NCI-H187 (cell line): ENCODE measurements around the gene PDXK.

Experiments used
- DNase-seq, 2 experiments: peaks; one replicate each; lab custom pipeline; 2025; lab: John Stamatoyannopoulos, UW

PDXK gene

DNA sequence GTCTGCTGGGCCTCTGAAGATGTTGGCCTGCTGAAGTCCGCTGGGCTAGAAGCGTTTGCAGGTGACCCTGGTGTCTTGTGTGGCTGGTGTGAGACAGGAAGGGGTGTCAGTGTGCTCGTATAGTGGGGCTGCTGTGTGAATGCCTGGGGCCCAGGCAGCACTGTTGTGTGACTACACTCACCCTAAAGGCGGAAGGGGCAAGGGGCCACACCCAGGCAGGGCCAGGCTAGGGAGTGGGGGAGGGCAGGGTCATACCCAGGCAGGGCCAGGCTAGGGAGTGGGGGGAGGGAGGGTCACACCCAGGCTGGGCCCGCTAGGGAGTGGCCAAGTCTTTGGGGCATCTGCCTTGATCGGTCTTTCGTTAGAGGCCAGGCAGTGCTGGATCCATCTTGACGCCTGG is 25.0 kb downstream of the PDXK start:
- no peak for DNase-seq

DNA sequence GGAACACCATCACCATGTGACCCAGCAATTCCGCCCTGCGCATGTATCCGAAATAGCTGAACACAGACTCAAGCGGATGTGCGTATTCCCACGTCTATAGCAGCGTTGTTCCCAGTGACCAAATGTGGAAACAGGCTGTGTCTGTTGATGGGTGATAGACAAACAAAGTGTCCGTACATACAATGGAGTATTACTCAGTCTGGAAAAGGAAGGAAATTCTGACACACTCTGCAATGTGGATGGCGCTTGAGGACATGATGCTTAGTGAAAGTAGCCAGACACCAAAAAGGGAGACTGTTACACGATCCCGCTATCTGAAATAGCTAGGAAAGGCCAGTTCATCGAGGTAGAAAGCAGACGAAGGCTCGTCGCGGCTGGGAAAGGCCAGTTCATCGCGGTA is 25.8 kb downstream of the PDXK start:
- DNase-seq: no peak

DNA sequence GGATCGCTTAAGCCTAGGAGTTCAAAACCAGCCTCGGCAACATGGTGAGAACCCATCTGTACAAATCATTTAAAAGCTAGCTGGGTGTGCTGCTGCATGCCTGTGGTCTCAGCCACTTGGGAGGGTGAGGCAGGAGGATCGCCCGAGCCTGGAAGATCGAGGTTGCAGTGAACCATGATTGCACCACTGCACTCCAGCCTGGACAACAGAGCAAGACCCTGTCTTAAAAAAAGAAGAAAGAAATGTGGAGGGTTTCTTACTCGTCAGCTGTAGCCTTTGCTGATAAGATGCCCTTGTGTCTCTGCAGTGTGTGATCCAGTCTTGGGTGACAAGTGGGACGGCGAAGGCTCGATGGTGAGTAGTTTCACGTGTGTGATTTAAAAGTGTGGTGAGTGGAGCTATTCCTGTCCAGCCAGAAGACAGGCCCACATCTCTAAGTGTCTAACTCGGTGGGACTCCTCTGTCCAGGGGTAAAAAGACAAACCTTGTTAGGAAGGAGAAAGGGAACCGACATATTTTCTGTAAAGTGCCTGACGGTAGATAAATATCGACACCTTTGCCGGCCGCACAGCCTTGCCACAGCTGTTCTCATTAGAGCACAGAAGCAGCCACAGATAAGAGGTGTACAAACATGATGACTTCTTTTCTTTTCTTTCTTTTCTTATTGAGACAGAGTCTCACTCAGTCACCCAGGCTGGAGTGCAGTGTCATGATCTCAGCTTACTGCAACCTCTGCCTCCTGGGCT is 27.0 kb downstream of the PDXK start:
- DNase-seq: no peak

DNA sequence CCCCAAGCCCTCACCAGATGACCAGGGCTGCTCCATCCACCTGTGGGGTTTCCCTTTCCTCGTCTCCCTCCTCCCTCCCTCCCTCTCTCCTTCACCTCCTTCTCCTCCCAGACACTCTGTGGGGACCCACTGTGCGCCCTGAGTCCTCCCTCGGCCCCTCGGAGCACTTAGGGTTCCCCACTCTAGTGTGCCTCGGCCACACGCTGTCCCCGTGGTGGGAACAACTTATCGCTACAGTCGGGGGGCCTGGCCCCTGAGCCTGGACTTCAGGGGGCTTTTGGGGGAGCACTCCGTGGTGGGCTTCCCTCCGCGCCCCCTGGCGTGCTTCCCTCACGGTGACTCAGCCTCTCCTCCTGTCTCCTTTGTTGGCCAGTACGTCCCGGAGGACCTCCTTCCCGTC is 29.7 kb downstream of the PDXK start:
- DNase-seq: no peak

DNA sequence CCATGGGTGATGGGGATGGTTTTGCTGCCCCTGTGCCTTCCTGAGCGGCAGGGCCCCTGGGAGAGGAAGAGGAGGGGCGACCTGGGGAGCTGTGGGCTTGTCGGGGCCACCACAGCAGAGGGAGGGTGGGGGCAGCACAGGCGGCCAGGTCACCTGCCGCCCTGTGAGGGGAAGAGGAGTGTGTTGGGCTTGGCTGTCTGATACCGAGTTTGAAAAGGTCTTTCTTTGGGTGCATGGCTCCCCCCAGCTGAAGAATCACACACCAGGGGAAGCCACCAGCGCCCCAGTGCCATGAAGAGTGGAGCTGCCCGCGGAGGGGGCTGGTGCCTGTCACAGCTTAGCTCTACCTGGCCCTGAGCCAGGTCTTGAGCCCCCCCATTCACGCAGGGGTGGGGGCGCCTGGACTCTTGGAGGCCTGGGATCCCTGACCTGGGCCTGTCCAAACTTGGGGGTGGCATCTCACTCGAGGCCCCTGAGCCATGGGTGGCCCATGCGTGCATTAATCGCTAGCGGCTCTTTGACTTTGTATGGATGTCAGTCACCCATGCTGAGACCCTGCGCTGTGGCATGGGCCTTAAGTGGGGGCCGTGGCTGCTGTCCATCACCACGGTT is 30.8 kb downstream of the PDXK start:
- DNase-seq: no peak

DNA sequence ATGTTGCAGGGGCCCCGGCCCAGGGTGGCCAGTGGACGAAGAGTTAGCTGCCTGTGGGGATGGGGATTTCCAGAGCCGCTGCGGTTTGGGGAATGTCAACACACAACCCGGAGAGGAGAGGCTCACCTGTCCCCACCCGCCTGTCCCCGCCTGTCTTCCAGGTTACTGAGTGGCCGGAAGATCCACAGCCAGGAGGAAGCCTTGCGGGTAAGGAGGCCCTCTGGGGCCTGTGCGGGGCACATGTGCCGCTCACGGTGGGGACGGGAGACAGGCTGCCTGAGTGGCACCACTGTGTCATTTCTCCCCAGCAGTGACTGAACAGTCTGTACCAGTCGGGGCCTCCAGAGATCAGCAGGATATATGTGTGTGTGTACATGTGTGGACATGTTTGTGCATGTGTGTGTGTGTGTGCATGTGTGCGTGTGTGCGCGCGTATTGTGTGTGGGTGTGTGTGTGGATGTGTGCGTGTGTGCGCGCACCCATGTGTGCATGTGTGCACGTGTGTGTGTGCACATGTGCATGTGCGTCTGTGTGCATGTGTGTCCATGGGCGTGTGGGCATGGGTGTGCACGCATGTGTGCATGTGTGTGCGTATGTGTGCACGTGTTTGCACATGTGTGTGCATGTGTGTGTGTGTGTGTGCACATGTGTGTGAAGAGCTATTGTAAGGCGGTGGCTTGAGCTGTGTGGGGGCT is 31.6 kb downstream of the PDXK start:
- no peak for DNase-seq

DNA sequence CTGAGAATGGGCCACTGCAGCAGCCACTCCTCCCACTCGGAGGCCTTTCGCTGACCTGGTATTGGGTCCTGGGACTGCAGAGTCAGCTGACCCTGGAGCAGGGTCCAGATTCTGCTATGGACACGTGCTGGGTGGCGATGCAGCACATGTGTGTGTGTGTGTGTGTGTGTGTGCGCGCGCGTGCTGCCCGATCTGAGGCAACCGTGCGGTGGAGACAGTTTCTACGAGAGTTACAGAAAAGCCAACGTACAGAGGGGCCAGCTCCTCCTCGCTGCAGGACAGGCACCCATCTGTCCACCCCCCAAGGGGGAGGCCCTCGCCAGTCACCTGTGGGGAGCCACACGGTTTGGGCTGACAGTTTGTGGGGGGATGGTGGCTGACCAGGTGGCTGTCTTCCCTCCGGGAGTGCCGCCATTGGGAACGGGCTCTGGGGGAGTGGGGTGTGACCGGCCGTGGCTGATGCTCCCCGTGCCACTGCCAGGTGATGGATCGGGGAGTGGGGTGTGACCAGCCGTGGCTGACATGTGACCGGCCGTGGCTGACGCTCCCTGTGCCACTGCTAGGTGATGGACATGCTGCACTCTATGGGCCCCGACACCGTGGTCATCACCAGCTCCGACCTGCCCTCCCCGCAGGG is 33.1 kb downstream of the PDXK start:
- DNase-seq: no peak

DNA sequence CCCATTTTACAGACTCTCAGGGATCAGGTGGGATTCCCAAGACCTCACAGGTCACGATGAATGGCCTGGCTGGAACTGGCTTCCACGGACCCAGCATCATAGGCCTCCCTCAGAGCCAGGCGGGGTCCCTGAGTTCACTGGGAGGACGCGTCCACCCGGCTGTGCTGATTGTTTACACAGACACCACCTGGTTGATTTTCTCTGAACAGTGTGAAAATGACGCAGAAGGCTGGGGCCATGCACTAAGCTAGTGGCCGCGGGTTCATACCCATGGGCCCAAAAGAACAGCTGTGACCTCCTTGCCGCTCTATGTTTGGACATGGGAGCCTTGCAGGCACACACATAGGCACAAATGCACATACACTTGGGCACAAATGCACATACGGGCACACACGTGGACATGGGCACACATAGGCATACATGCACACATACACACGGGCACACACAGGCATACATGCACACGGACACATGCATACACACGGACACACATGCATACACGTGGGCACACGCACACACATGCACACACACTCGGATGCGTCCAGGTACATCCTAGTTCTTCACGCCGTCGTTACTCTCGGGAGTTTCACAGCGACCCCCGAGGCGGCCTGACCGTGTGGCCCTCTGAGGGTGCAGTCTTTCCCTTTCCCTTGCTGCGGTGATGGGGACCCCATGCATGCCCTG is 34.0 kb downstream of the PDXK start:
- DNase-seq: no peak

DNA sequence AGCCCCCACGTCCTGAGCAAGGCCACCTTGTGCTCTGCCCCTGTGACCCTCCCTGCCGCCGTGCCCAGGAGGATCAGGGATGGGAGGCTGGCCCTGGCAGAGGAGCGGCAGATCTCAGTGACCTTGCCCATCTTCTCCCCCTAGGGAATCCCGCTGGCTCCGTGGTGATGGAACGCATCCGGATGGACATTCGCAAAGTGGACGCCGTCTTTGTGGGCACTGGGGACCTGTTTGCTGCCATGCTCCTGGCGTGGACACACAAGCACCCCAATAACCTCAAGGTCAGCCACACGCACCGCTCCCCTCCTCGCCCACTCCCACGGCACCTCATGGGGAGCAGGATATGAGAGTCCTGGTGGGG is 34.5 kb downstream of the PDXK start:
- no peak for DNase-seq

DNA sequence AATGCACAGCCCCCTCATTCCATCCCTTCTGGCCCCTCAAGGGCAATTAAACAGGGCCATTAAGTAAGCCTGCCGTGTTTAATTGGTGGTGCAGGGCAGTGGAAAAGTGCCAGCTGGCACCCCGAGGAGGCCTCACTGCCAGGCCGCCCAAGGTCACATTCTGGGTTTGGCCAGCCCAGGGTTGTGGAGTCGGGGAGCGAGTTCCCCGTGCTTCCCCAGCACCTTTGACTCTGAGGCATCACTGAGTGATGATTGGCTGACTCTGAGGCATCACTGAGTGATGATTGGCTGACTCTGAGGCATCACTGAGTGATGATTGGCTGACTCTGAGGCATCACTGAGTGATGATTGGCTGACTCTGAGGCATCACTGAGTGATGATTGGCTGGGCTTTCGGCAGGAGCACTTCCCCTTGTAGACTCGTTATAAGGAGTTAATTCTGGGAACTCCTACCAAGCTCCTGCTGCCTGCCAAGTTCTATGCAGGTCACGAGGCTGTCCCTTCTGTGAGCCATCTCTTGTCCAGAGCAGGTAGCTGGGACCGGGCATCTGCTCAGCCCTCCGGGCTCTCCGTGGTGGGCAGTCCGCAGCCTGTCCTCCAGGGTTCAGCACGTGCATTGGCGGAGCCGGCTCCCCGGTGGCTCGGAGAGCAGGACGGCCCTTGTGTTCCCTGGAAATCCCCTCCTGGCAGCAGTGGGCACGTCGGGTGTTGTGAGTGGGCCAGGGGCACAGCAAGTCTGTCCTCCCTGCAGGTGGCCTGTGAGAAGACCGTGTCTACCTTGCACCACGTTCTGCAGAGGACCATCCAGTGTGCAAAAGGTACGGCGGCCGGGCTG is 36.2 kb downstream of the PDXK start:
- DNase-seq: no peak

DNA sequence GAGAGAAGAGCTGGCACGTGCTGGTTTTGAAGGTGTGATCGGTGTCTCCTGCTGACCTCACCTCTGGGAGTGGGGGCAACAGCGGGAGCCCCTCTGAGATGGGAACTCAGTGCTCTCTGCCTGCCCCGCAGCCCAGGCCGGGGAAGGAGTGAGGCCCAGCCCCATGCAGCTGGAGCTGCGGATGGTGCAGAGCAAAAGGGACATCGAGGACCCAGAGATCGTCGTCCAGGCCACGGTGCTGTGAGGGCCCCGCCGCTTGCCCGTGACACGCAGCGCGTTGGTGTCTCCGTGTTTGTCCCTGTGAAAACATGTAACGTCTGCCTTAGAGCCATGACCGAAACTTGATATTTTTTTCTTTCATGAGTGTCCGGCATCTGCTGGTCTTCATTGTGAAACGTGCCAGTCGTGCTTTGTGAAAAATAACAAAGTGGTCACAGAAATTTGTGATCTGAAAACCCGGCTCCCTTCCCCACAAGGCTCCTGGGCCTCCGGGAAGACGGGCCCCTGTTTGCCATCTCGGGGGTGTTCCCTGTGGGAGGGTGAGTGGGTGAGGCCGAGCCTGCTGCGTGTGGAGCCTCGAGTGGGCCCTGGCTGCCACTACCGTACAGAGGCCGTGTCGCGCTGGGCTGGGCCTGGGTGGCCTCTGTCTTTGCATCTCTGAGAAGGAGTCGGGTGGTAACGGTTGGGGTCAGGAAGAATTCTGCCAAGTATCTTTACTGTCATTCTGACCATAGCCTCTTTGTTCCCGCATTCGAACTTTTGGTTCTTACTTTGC is 37.1 kb downstream of the PDXK start:
- no peak for DNase-seq

DNA sequence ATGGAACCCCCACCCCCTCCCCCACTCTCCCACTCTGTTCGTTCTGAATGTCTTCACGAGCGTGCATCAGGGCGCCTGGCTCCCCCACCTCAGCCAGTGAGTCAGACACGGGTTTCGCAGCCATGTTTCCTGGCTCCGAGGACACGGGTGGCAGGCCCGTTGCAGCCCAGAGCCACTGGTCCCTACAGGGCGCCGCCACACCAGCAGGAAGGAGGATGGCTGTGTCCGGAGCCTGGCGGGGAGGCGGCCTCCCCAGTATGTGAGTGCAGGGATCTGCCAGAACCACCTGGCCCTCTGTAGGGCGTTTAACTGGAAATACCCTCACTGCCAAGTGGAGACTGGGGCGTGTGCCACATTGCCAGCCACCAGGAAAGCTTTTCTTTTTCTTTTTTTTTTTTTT is 38.7 kb downstream of the PDXK start:
- no peak for DNase-seq

DNA sequence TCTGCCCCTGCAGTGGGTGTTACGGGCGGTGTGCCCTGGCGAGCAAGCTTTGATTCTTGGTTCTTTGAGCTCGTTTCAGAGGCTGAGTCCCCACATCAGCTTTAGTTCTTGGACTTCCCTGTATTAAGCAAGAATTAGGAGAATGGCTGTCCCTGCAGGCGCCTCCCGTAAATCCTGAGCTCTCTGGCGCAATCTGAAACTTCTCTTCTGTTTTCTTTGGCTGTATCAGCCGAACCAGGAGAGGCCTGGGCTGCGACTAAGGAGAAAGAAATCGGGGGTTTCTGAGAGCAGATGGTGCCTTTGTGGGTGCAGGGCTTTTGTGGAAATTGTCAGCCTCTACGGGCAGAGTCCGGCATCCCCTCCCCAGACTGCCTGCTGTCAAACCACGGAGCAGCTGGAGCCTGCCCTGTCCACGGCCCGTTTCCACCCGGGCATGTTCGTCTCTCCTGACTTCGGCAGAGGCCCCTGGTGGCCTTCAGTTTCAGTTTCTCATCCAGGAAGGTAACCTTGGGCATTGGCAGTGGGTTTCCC is 39.2 kb downstream of the PDXK start:
- DNase-seq: no peak

DNA sequence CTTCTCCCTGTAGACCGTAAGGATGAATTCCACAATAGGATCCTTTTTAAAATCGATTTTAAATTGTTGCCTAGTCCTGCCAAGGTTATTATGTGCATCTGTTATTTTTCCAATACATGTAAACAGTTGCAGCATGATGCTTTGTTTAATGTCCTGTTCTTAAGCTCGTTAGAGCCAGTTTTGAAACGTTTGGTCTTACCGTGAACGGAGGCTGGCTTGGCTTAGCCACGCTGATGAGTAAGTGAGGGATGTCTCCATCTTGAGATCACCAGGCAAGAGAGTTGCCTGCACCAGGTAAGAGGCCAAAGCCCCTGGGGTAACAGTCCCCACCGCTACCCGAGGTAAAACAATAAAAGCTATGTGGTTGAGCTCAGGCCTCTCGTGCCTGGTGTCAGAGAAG is 39.9 kb downstream of the PDXK start:
- no peak for DNase-seq

DNA sequence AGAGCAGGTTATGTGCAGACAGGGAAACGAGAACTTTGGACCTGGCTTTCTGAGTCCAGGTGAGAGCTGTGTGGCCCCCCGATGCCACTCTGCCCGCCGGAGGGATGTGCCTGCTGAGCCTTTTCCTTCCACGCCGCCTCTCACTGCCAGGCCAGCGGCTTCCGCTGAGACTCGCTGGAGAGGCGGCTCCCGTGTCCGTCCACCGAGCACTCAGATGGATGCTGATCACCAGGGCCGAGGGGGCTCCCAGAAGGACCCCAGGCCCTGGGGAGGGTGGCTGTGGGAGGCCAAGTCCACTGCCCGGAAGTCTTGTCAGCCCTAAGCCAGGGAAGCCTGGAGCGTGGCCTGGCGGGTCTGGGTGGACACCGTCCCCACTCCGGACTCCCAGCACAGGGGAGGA is 40.7 kb downstream of the PDXK start:
- DNase-seq: no peak

DNA sequence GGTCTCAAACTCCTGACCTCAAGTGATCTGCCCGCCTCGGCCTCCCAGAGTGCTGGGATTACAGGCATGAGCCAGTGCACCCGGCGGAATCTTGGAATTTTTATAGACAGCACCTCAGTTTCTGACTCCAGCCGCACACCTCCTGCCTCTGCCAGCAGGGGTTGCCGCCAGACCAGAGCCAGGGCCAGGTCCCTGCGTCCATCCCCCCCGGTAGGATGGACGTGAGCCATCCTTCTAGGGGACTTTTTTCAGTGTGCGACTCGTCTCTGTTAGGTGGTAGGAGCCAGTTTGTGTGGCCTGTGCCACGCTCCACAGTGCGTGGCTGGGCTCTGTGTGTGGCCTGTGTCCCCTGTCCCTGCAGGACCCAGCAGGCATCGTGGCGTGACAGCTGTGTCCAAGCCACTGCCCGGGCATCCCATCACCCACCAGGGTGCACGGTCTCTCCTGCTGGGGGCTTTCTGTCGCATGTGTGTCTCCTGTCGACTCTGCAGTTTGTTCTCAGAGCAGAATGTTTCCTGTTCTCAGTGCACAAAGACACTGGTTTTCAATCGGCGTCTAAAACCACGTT is 41.5 kb downstream of the PDXK start:
- no peak for DNase-seq

DNA sequence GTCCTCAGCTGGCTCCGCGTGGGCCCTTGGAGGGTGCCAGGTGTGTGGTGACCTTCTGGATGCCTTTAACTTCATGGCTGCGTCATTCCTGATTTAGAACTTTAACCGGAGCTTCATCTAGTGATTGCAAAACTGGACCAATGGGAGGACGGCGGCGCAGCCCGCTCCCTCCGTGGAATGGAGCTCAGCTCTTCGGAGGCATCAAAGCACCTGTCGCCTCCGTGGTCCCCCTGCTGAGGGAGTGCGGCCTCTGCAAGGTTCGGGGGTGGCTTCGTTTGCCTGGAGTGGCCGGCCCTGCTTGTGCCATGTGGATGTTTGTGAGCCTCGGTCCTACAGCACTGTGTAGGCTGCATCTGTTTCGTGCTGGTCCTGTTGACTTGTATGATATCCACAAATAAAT is 43.0 kb downstream of the PDXK start:
- no peak for DNase-seq

DNA sequence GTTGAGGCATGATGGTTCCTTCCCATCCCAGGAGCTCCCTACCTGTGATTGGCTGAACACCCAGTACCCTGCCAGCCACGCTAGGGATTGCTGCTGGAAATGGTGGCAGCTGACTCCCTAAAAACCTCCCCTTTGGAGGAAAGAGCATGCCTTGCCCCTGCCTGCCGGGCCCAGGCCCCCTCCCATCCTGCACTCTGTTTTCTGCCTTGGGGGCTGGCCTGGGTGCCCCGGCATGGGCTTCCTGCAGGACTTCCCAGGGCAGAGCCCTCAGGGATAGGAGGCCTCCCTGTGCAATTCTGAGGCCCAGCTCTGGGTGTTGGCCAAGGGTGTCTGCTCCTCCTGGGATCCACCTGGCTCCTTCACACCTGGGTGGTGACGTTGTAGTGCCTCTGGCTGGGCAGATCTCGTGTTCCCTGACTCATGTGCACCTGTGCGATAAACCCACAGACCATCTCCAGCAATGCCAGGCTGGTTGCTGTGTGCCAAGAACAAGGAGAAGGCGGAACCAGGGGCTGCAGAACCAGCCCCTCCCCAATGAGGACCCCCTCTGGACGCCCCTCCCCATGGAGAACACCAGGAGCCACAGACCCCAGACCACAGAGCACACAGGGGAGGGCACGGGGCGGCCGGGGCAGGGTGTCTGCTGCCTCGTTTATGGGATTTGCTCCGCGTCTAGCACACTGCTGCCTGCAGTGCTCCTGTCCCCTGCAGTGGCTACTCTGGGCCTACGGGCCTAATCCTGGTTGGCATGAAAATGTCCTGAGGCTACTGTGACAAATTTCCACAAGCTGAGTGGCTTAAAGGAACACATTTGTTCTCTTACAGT is 43.6 kb downstream of the PDXK start:
- no peak for DNase-seq

DNA sequence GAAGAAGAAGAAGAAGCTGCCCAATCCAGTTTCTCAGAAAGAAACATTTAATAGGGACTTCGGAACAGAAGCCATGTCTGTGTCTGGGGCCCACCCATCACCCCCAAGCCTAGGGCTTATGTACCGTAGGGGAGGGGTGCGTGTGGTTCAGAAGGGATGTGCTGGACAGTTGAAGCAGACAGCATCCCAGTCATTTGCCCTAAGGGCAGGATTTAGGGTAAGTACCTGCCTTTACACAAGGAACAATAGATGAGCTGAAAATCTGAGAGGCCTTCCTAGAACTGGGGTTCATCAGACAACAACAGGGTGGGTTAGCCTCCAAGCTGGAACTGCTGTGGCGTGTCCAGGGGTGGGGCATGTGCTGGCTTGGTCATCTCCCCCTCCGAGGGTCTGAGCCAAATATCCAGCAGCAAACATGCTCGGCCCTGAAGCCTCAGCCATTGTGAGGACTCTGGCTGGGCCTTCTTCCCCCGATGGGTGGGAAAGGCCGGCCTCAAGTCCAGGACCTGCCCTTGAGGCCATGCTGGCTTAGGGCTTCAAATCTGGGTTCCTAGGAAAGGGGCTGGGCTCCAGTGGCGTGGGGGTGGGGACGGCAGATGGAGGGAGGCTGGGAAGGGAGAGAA is 45.1 kb downstream of the PDXK start:
- DNase-seq: no peak
